ES-I3 (cell line): Measurements from ENCODE around the gene PET117.
"Not testable (repeated sequence)": the region's sequence is repeated elsewhere in the genome, so short reads cannot be mapped to it uniquely, and the experiment has no call there.

Source experiments
- H3K36me3 ChIP-seq: 2 replicates; pipeline ENCODE4 v1.6.1; 2013; ENCODE audit warnings: mild to moderate bottlenecking, low read length, control low read depth, moderate library complexity; ENCODE audit not compliant: insufficient read depth
- H3K4me1 ChIP-seq: 2 replicates; pipeline ENCODE4 v1.6.1; 2013; ENCODE audit warnings: mild to moderate bottlenecking, control low read depth, low read length; ENCODE audit not compliant: insufficient read depth
- H3K9ac ChIP-seq: 2 replicates; pipeline ENCODE4 v1.6.1; 2013; ENCODE audit warnings: low read depth, mild to moderate bottlenecking, low read length, moderate library complexity
- H3K9me3 ChIP-seq: 2 replicates; pipeline ENCODE4 v1.6.1; 2013; ENCODE audit warnings: mild to moderate bottlenecking, low read length, moderate library complexity; ENCODE audit not compliant: control insufficient read depth, insufficient read depth

Gene PET117

GRCh38 chr20:18180366-18180765 is 42.7 kb downstream of the PET117 start:
- not testable (repeated sequence) for H3K9ac ChIP-seq, H3K9me3 ChIP-seq, H3K4me1 ChIP-seq, H3K36me3 ChIP-seq

- Histone ChIP-seq H3K4me1 (no peaks in the 10 kb centered on the region), H3K9me3 (peaks cover 4% of the 10 kb centered on the region; the same call in 1 of the 2 replicates), H3K9ac (no peak overlapping the region), H3K36me3 (peaks cover 6% of the 10 kb centered on the region; the same call in 1 of the 2 replicates)
Measured at GRCh38 chr20:18180815-18181214, 43.2 kb downstream of the PET117 start.

GRCh38 chr20:18187020-18187419 is 49.4 kb downstream of the PET117 start:
- Histone ChIP-seq H3K9ac (no peak overlapping the region), H3K4me1 (no peaks in the 10 kb centered on the region), H3K36me3 (peaks cover 15% of the 10 kb centered on the region), H3K9me3 (no peaks in the 10 kb centered on the region)

- Histone ChIP-seq H3K36me3 (peaks cover 11% of the 10 kb centered on the region), H3K9ac (no peak overlapping the region), H3K4me1 (no peaks in the 10 kb centered on the region), H3K9me3 (no peaks in the 10 kb centered on the region; the same call in 1 of the 2 replicates)
Measured at GRCh38 chr20:18188434-18188833, 50.8 kb downstream of the PET117 start.

- no peaks in the 10 kb centered on the region for H3K4me1 ChIP-seq
- peaks cover 11% of the 10 kb centered on the region for H3K36me3 ChIP-seq
- H3K9me3 ChIP-seq: no peaks in the 10 kb centered on the region; the same call in 1 of the 2 replicates
- H3K9ac ChIP-seq: no peak overlapping the region
Measured at GRCh38 chr20:18190338-18191233, 52.9 kb downstream of the PET117 start.

- H3K36me3 ChIP-seq: peaks cover 11% of the 10 kb centered on the region
- no peaks in the 10 kb centered on the region for H3K4me1 ChIP-seq
Measured at GRCh38 chr20:18191306-18191705, 53.6 kb downstream of the PET117 start.

More at GRCh38 chr20:18191306-18191705, 53.6 kb downstream of the PET117 start:
- Histone ChIP-seq H3K9ac (no peak overlapping the region), H3K9me3 (no peaks in the 10 kb centered on the region; the same call in 1 of the 2 replicates)
